SH-SY5Y (cell line): ENCODE measurements around the gene C1RL.

Source experiments
- GATA2 ChIP-seq: IDR thresholded peaks from 2 replicates; pipeline ENCODE4 v1.6.1; 2011; ENCODE audit warnings: mild to moderate bottlenecking, low read depth, low read length
- GATA3 ChIP-seq: IDR thresholded peaks from 2 replicates; pipeline ENCODE4 v1.6.1; 2011; ENCODE audit warnings: low read depth, mild to moderate bottlenecking, low read length, moderate library complexity

GRCh38 chr12:7066596-7066995 lies 42.4 kb downstream of the C1RL start:
- no peak for TF ChIP-seq GATA2
- no peak for TF ChIP-seq GATA3
